Epithelial cell of esophagus (primary cell): ENCODE results near the gene TNNI3K.

Experiments used
- DNase-seq: peaks from one replicate; pipeline ENCODE4 v3.0.0; 2010; ENCODE audit warnings: low read depth
- H3K4me3 ChIP-seq: 2 replicates; pipeline ENCODE4 v1.5.1; 2011; ENCODE audit warnings: mild to moderate bottlenecking, low read length, control low read depth
- TF ChIP-seq, protein P1 (sequence below): IDR thresholded peaks from 2 replicates; pipeline ENCODE4 v1.5.1; 2011; ENCODE audit warnings: low read depth, mild to moderate bottlenecking, low read length, control low read depth, inconsistent platforms; ENCODE audit not compliant: insufficient read depth; ENCODE audit errors: missing control alignments

TNNI3K gene

DNA sequence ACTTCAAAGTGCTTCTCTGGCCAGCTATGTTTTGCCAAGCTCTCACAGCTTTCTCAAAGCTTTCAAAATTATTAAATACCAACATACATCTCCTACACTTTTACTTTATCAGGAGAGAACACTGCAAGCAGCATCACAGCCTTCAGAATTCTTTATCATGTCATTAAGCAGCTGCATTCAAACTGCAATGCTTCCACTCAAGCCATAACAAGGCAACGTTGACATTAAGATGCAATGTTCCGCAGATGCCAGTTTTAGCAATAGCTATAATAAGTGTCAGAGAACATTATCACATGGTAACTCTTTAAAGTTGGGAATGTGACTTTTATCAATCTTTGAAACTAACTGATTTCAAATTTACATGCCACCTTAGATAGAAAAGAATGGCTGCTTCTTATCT lies 185.3 kb downstream of the TNNI3K start:
- TF ChIP-seq, protein P1, sequence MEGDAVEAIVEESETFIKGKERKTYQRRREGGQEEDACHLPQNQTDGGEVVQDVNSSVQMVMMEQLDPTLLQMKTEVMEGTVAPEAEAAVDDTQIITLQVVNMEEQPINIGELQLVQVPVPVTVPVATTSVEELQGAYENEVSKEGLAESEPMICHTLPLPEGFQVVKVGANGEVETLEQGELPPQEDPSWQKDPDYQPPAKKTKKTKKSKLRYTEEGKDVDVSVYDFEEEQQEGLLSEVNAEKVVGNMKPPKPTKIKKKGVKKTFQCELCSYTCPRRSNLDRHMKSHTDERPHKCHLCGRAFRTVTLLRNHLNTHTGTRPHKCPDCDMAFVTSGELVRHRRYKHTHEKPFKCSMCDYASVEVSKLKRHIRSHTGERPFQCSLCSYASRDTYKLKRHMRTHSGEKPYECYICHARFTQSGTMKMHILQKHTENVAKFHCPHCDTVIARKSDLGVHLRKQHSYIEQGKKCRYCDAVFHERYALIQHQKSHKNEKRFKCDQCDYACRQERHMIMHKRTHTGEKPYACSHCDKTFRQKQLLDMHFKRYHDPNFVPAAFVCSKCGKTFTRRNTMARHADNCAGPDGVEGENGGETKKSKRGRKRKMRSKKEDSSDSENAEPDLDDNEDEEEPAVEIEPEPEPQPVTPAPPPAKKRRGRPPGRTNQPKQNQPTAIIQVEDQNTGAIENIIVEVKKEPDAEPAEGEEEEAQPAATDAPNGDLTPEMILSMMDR: no peak
- no peak overlapping the region for H3K4me3 ChIP-seq
- no peak for DNase-seq

DNA sequence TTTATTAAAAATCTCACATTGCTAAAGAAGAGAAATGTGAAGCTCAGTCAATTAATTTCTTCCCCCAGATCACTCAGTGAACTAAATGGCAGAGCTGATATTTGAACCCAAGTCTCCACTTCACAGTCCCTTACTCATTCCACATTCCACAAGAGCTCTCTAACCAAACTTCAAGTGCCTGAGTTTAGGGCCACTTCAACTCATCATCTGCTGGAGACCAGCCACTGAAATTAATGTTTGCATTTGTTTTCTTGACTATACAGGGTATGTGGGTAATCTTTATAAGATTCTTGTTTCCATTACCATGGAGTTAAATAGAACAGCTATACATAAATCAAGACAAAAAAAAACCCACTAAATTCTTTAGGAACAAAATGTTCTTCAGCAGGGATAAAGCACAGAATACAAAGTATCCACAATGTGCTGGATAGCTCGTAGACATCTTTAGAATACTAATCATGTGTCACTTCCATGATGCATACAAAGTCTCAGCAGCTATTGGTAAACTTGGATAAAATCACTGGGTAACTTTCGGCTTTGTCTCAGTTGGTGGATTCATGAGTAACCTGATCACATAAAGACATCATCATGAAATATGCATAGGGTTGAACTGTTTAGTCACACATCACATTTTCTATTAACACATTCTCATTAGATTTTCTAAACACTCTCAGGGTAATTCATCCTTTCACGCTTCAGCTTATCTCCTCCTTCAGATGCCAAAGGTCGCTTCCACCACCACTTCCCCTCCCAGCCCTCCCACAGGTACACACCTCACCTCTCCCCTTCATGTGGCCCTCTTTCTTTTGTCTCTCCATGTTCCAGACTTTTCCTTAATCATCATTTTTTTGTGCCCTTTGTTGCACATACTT lies 187.5 kb downstream of the TNNI3K start:
- TF ChIP-seq, protein P1: no peak
- peak; percentile 2 for DNase-seq
- H3K4me3 ChIP-seq: no peak overlapping the region

DNA sequence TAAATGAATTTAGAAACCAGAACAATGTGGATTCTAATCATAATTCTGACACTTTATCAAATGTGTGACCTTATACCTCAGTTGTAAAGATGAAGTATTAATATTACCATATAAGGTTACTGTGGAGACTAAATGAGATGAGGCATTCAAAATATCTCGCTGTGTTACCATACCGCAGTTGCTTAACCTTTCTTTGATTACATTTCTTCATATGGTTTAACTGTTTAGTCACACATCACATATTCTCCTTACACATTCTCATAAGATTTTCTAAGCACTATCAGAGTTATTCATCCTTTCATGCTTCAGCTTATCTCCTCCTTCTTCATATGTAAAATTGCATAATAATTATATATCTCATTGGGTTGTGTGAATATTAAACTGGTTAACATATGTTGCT lies 188.3 kb downstream of the TNNI3K start:
- no peak overlapping the region for H3K4me3 ChIP-seq
- DNase-seq: no peak
- TF ChIP-seq, protein P1: no peak

DNA sequence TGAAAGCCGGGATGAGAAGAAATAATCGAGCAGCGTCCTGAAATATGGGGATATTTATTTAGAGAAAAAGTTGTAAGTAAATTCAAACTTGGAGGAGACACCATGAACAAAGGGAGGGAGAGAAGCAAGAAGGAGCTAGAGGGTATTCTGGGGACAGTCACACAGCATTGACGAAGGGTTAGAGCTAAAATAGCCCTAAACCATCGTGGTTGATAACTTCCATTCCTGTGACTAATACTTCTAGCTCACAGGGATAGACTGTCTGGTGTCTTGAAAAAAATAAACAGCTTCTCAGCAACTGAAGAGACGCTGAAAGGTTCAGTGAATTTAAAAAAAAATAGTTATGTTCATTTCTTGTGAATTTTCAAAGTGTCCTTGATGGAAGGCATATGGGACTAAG lies 190.5 kb downstream of the TNNI3K start:
- no peak overlapping the region for H3K4me3 ChIP-seq
- TF ChIP-seq, protein P1: no peak
- no peak for DNase-seq

DNA sequence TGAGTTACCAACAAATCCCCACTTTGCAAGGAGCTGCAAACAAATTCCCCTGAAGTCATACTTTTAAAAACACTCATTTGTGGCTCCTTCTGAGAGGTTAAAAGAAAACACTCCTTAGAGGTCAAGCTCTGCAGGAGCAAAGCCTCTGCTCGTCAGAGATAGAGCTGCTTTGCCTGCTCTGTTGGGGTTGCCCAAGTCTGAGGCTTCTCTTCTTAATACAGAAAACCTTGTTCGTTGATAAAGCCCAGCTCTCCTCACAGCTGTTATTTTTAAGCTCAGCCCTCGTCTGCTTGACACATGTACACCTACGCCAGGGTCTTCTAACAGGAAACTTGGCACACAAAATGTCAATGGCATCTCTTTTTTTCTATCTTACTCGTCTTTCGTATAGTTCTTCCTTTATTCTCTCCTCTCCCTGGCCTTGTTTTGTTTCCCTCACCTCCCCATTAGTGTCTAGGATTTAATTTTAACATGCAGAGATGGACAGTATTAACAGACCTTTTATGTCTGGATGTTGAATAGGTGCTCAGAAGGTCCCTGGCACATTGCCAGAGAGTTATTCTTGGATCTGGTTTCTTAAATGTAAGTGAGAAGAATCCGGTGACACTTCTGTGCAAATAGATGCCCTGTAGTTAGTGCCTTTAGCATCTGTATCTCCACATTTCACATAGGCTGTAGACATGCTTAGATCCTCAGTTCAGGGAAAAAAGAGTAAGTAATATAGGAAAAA lies 191.2 kb downstream of the TNNI3K start:
- no peak overlapping the region for H3K4me3 ChIP-seq
- peak; percentile 1 for DNase-seq
- TF ChIP-seq, protein P1: no peak

DNA sequence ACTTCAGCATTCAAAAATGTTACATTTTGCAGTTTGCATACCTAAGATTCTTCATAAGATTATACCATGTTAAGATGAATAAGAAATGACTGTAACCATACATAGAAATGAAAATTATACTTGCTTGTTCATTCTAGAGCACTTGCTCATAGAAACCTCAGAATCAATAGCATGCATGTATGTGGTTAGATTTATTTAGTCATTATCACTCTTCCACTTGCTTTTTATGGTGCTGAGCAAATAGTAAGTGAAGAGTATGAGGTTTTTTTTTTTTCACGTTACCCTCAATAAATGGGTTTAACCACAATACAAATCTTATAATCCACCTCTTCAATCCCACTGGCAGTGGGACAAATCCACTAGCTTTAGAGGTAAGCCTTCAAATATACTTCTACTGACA lies 192.5 kb downstream of the TNNI3K start:
- DNase-seq: no peak
- TF ChIP-seq, protein P1: no peak
- H3K4me3 ChIP-seq: no peak overlapping the region

DNA sequence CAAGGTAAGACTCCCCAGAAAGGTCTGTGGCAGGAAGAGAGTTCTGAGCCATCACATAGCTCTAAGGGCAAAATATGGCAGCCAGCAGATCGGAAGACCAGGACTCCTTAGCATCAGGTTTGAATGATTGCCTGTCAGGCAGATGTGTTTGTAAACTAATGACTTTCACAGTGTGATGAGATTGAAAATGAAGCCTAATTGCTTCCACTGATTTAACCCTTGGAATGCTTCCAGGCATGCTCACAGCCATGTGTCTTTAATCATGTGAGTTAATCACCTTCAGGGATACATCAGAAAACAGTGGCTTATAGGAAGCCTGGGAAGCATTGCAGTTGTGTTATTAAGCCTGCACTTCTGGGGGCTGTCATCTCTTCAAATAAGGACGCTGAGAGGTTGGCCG lies 194.4 kb downstream of the TNNI3K start:
- TF ChIP-seq, protein P1: no peak
- no peak for DNase-seq
- no peak overlapping the region for H3K4me3 ChIP-seq
